Measurements from ENCODE around the gene ATXN1. TPM values are rescaled to one million over a fixed set of nuclear protein-coding genes. Genes with fewer than 3 reads are reported as not detected.

Gene ATXN1
- total RNA-seq, 1 donor from 2014 or later = 3.9 TPM

GRCh38 chr6:16698997-16699868 lies 62.0 kb downstream of the ATXN1 start:
- H3K27ac Mint-ChIP-seq (ENCODE audit: unreplicated experiment) = peak overlapping the region; percentile 27
- peaks cover 3% of the 10 kb centered on the region for H3K36me3 Mint-ChIP-seq (ENCODE audit: low read depth)
- no peak for TF ChIP-seq CTCF (conservative IDR thresholded peaks at IDR 0.05)
- H3K4me3 Mint-ChIP-seq = no peak overlapping the region
- H3K4me1 Mint-ChIP-seq = peaks cover 31% of the 10 kb centered on the region
- no peaks in the 10 kb centered on the region for H3K9me3 Mint-ChIP-seq
- DNase-seq (ENCODE audit: low read depth, low spot score) = no peak
- H3K27me3 Mint-ChIP-seq (ENCODE audit: low read depth) = no peaks in the 10 kb centered on the region

DNA sequence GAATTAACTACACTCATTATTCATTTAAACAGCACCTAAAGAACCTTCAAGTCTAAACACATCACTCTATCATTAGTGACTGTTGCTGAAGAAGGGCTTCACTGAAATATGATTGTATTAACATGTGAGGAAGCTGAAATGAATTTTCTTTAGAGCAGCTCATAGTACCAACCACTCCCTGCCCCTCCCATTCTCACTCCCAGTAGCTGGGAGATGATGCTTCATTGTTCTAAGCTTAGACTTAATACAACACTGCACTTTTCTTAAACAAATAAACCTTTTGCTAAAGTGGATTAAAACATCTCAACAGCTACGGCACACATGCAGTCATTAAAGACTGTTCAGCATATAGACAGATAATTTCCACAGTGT lies 63.1 kb downstream of the ATXN1 start:
- H3K9me3 Mint-ChIP-seq = no peaks in the 10 kb centered on the region
- no peak for DNase-seq (ENCODE audit: low read depth, low spot score)
- H3K27ac Mint-ChIP-seq (ENCODE audit: unreplicated experiment) = no peak overlapping the region
- peaks cover 3% of the 10 kb centered on the region for H3K36me3 Mint-ChIP-seq (ENCODE audit: low read depth)
- no peak for TF ChIP-seq CTCF (conservative IDR thresholded peaks at IDR 0.05)
- peaks cover 31% of the 10 kb centered on the region for H3K4me1 Mint-ChIP-seq
- H3K4me3 Mint-ChIP-seq = no peak overlapping the region
- H3K27me3 Mint-ChIP-seq (ENCODE audit: low read depth) = no peaks in the 10 kb centered on the region

GRCh38 chr6:16697437-16698161 lies 63.7 kb downstream of the ATXN1 start:
- no peaks in the 10 kb centered on the region for H3K9me3 Mint-ChIP-seq
- no peak for DNase-seq (ENCODE audit: low read depth, low spot score)
- no peak overlapping the region for H3K4me3 Mint-ChIP-seq
- H3K27ac Mint-ChIP-seq (ENCODE audit: unreplicated experiment) = no peak overlapping the region
- no peaks in the 10 kb centered on the region for H3K27me3 Mint-ChIP-seq (ENCODE audit: low read depth)
- H3K4me1 Mint-ChIP-seq = peaks cover 31% of the 10 kb centered on the region
- TF ChIP-seq CTCF (conservative IDR thresholded peaks at IDR 0.05) = no peak
- H3K36me3 Mint-ChIP-seq (ENCODE audit: low read depth) = peaks cover 3% of the 10 kb centered on the region

DNA sequence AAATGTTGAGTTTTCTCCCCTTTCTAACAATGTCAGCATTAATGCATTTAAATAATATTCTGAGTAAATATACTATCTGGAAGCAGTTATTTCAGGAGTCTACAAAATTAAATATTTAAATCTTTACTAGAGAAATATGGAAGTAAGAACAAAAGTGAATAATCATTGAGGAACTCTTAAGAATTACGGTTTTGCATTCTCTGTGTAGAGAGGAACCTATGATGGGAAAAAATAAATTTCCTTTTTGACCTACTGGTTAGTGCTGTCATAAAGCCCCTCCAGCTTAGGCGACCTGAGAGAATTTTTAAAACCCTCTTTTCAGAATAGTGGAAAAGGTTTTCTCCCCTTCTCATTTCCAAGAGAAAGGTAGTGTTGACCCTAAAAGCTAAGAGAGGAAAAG lies 64.8 kb downstream of the ATXN1 start:
- H3K36me3 Mint-ChIP-seq (ENCODE audit: low read depth) = peaks cover under 1% of the 10 kb centered on the region
- no peak overlapping the region for H3K4me3 Mint-ChIP-seq
- TF ChIP-seq CTCF (conservative IDR thresholded peaks at IDR 0.05) = no peak
- no peak for DNase-seq (ENCODE audit: low read depth, low spot score)
- no peaks in the 10 kb centered on the region for H3K27me3 Mint-ChIP-seq (ENCODE audit: low read depth)
- no peak overlapping the region for H3K27ac Mint-ChIP-seq (ENCODE audit: unreplicated experiment)
- H3K4me1 Mint-ChIP-seq = peaks cover 31% of the 10 kb centered on the region
- no peaks in the 10 kb centered on the region for H3K9me3 Mint-ChIP-seq

GRCh38 chr6:16694781-16695578 lies 66.3 kb downstream of the ATXN1 start:
- no peaks in the 10 kb centered on the region for H3K36me3 Mint-ChIP-seq (ENCODE audit: low read depth)
- no peaks in the 10 kb centered on the region for H3K27me3 Mint-ChIP-seq (ENCODE audit: low read depth)
- H3K4me3 Mint-ChIP-seq = no peak overlapping the region
- no peaks in the 10 kb centered on the region for H3K9me3 Mint-ChIP-seq
- no peak for TF ChIP-seq CTCF (conservative IDR thresholded peaks at IDR 0.05)
- peaks cover 24% of the 10 kb centered on the region for H3K4me1 Mint-ChIP-seq
- DNase-seq (ENCODE audit: low read depth, low spot score) = no peak
- no peak overlapping the region for H3K27ac Mint-ChIP-seq (ENCODE audit: unreplicated experiment)
